B cell (primary cell): ENCODE results near the gene KATNAL2. TPM values are rescaled to one million over a fixed set of nuclear protein-coding genes. Genes with fewer than 3 reads are reported as not detected.

ENCODE experiments used
- ATAC-seq: fragments of 200-7000 bp; cut with Tn5 transposase; one replicate; pipeline ENCODE4 v1.10.0; 2021; ENCODE audit warnings: low read depth, mild to moderate bottlenecking, moderate number of reproducible peaks, moderate library complexity
- CTCF ChIA-PET: fragments of 350-600 bp; sonication (Branson Sonifier 250); formaldehyde crosslinking; loops from one replicate; lab custom pipeline; 2021; ENCODE audit warnings: antibody characterized with exemption, inconsistent platforms; lab: Charles Lee
- POLR2A ChIA-PET: fragments of 350-600 bp; sonication (Branson Sonifier 250); formaldehyde crosslinking; loops from one replicate; lab custom pipeline; 2021; ENCODE audit warnings: antibody characterized with exemption; lab: Charles Lee
- DNase-seq: peaks from one replicate; pipeline ENCODE4 v3.0.0; 2013
- H2AFZ ChIP-seq: 2 replicates; pipeline ENCODE4 v1.6.1; 2012; ENCODE audit warnings: mild to moderate bottlenecking, low read depth, low read length; ENCODE audit not compliant: insufficient read depth, poor library complexity, severe bottlenecking
- H3K27ac ChIP-seq, 2 donors: 1 replicate in 1 of 2; 2 replicates in 1 of 2; pipeline ENCODE4 v1.5.1; 2012 to 2013; ENCODE audit warnings: low read length in 2 of 2, mild to moderate bottlenecking in 2 of 2, moderate library complexity in 1 of 2
- H3K27me3 ChIP-seq, 4 experiments: fragments of 200-600 bp in 1 of 4; sonication (generic) in 1 of 4; replicated peaks in 1 of 4; 1 replicate in 2 of 4; 2 replicates in 2 of 4; pipeline versions ENCODE4 v1.6.1 to v1.7.0; 2013 to 2016; ENCODE audit warnings: low read length in 3 of 4, mild to moderate bottlenecking in 2 of 4, mixed read lengths in 1 of 4, moderate library complexity in 1 of 4; ENCODE audit not compliant: insufficient read depth in 4 of 4, control insufficient read depth in 3 of 4; ENCODE audit errors: control extremely low read depth in 1 of 4
- H3K36me3 ChIP-seq, 2 experiments: replicated peaks in 1 of 2; 1 replicate in 1 of 2; 2 replicates in 1 of 2; pipeline versions ENCODE4 v1.6.1 to v1.7.1; 2013; ENCODE audit warnings: low read length in 1 of 2; ENCODE audit not compliant: insufficient read depth in 2 of 2, control insufficient read depth in 1 of 2; ENCODE audit errors: control extremely low read depth in 1 of 2, extremely low read depth in 1 of 2
- H3K4me1 ChIP-seq, 2 donors: fragments of 200-600 bp in 1 of 2; sonication (generic) in 1 of 2; 1 replicate in 1 of 2; 2 replicates in 1 of 2; pipeline versions ENCODE4 v1.5.1 to v1.6.1; 2013 to 2017; ENCODE audit warnings: low read length in 2 of 2; ENCODE audit not compliant: control insufficient read depth in 2 of 2, insufficient read depth in 2 of 2
- H3K4me2 ChIP-seq: replicated peaks from 2 replicates; pipeline ENCODE3; 2012; ENCODE audit warnings: mild to moderate bottlenecking, low read depth, low read length; ENCODE audit not compliant: poor library complexity, severe bottlenecking
- H3K4me3 ChIP-seq, 5 experiments: fragments of 200-600 bp in 1 of 5; sonication (generic) in 1 of 5; 1 replicate in 3 of 5; 2 replicates in 2 of 5; pipeline versions ENCODE4 v1.5.1 to v1.7.0; 2011 to 2016; ENCODE audit warnings: low read length in 4 of 5, mild to moderate bottlenecking in 4 of 5, low read depth in 2 of 5, control low read depth in 1 of 5, moderate library complexity in 1 of 5; ENCODE audit not compliant: insufficient read depth in 1 of 5; ENCODE audit errors: control extremely low read depth in 1 of 5, extremely low read depth in 1 of 5
- H3K79me2 ChIP-seq: fragments of 200-600 bp; sonication (generic); one replicate; pipeline ENCODE4 v1.6.0; 2016; ENCODE audit warnings: low read length; ENCODE audit not compliant: control insufficient read depth, insufficient read depth
- H3K9ac ChIP-seq: fragments of 200-600 bp; sonication (generic); 2 replicates; pipeline ENCODE4 v1.6.1; 2017; ENCODE audit warnings: mild to moderate bottlenecking, low read length, moderate library complexity
- H3K9me3 ChIP-seq, 3 donors: one replicate each; pipeline versions ENCODE4 v1.6.1 to v1.7.1; 2013; ENCODE audit warnings: low read length in 2 of 3; ENCODE audit not compliant: control insufficient read depth in 2 of 3, insufficient read depth in 1 of 3; ENCODE audit errors: control extremely low read depth in 1 of 3
- H4K20me1 ChIP-seq: 2 replicates; pipeline ENCODE4 v1.6.0; 2012; ENCODE audit warnings: mild to moderate bottlenecking, low read length; ENCODE audit not compliant: insufficient read depth, control insufficient read depth, poor library complexity, severe bottlenecking
- H3K27ac Mint-ChIP-seq: one replicate; pipeline ENCODE4 v1.8.0; 2021; ENCODE audit warnings: mixed read lengths
- H3K27me3 Mint-ChIP-seq: one replicate; pipeline ENCODE4 v1.8.0; 2021; ENCODE audit warnings: mixed read lengths
- H3K4me1 Mint-ChIP-seq: one replicate; pipeline ENCODE4 v1.8.0; 2021; ENCODE audit warnings: mixed read lengths
- H3K4me3 Mint-ChIP-seq: one replicate; pipeline ENCODE4 v1.8.0; 2021; ENCODE audit warnings: mixed read lengths
- H3K9me3 Mint-ChIP-seq: one replicate; pipeline ENCODE4 v1.8.0; 2022; ENCODE audit warnings: mixed read lengths; ENCODE audit not compliant: insufficient read depth
- CTCF ChIP-seq: fragments of 200-600 bp; IDR thresholded peaks from one replicate; pipeline ENCODE4 v1.8.0; 2022; ENCODE audit warnings: antibody characterized with exemption, mild to moderate bottlenecking
- EZH2 ChIP-seq: IDR thresholded peaks from 2 replicates; pipeline ENCODE4 v1.6.1; 2012; ENCODE audit warnings: borderline replicate concordance, low read depth, mild to moderate bottlenecking, moderate library complexity, low read length; ENCODE audit not compliant: insufficient read depth, poor library complexity, severe bottlenecking
- WGBS: methylation state at CpG from one replicate; pipeline ENCODE4 v1.1.5; 2013; ENCODE audit warnings: missing lambda C conversion rate; ENCODE audit not compliant: insufficient coverage; 5-methylcytosine and 5-hydroxymethylcytosine counted together
- intact Hi-C: fragments of 100-400 bp; cut with micrococcal nuclease; formaldehyde crosslinking; loops from one replicate; pipeline ENCODE4 v1.10.0; 2022
- polyA plus RNA-seq: library from polyadenylated mRNA; depleted of rRNA; stranded (reverse); fragments of >200 nt; gene quantifications from 2 replicates; pipeline ENCODE4 v1.2.3, GENCODE V29; 2012
- total RNA-seq, 2 donors: library from RNA; stranded (reverse); fragments of 120-200 nt in 1 of 2; gene quantifications; 1 replicate in 1 of 2; 2 replicates in 1 of 2; pipeline versions ENCODE4 v1.2.3 to v1.2.4, GENCODE V29; 2013 to 2022

KATNAL2 gene
- total and polyA plus RNA-seq, 2 donors (not counting 1 experiment from before 2014, with no cell fraction given) = 1.3 to 3.1 TPM

GRCh38 chr18:46888965-46889364 is 28.4 kb upstream of the KATNAL2 start:
- H3K4me3 ChIP-seq = no peak overlapping the region
- ATAC-seq (no peak), DNase-seq (no peak)
- no peaks in the 10 kb centered on the region for H3K27me3 ChIP-seq
- ChIA-PET CTCF (no interaction called here), POLR2A (no interaction called here)
- no peaks in the 10 kb centered on the region for H4K20me1 ChIP-seq
- H3K27ac ChIP-seq = no peak overlapping the region
- Mint-ChIP-seq H3K27me3 (no peaks in the 10 kb centered on the region), H3K4me3 (no peak overlapping the region), H3K4me1 (peaks cover 16% of the 10 kb centered on the region), H3K9me3 (peaks cover 6% of the 10 kb centered on the region), H3K27ac (no peak overlapping the region)
- 100% methylated on average over 1 of the region's 1 CpG for WGBS
- no peak overlapping the region for H3K4me2 ChIP-seq
- H2AFZ ChIP-seq = no peak overlapping the region
- H3K9ac ChIP-seq = no peak overlapping the region
- peaks cover 4 to 29% of the 10 kb centered on the region in 2 experiments for H3K36me3 ChIP-seq
- TF ChIP-seq CTCF (no peak), EZH2 (no peak)
- H3K9me3 ChIP-seq = peaks cover 4 to 13% (median 6%) of the 10 kb centered on the region in 3 donors
- intact Hi-C loops = no loop called here
- H3K79me2 ChIP-seq = peaks cover 47% of the 10 kb centered on the region
- peaks cover 0 to 5% of the 10 kb centered on the region in 2 donors for H3K4me1 ChIP-seq

DNA sequence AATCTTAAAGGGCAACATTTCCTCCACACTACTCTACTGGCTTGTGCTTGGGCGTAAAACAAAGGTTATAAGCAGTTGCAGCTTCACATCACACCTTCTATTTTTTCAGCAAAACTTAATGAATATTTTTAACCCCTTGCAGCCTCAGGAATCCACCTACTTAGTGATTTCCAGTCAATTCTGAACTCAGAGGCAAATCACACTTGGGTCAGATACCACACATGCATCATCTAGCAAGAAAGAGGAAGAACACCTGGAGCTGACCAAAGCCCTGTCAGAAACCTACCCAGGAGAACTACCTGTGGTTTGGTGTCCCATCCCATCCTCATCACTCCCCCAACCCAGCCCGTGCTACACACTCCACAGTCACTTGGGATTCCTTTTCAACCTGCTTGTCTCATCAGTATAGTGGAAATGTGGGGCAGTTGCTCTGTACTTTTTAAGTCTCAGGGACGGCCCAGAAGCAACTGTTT is 25.6 kb upstream of the KATNAL2 start:
- H3K27me3 ChIP-seq = no peaks in the 10 kb centered on the region
- 70% methylated on average over 1 of the region's 3 CpGs for WGBS
- no peak overlapping the region for H3K9ac ChIP-seq
- Mint-ChIP-seq H3K4me1 (peaks cover 23% of the 10 kb centered on the region), H3K9me3 (peaks cover 6% of the 10 kb centered on the region), H3K27me3 (no peaks in the 10 kb centered on the region), H3K27ac (no peak overlapping the region), H3K4me3 (no peak overlapping the region)
- no peak for TF ChIP-seq CTCF
- no peak for TF ChIP-seq EZH2
- no peak overlapping the region for H3K27ac ChIP-seq
- ChIA-PET CTCF (no interaction called here), POLR2A (interaction anchor here (0.5 kb wide), 1 partner anchor 27 kb away, joined by 5 read pairs; no protein-coding TSS in a partner anchor)
- peaks cover 53% of the 10 kb centered on the region for H3K79me2 ChIP-seq
- ATAC-seq (no peak), DNase-seq (peak; percentile 12)
- peaks cover 4 to 33% of the 10 kb centered on the region in 2 experiments for H3K36me3 ChIP-seq
- H4K20me1 ChIP-seq = no peaks in the 10 kb centered on the region
- no peak overlapping the region for H3K4me3 ChIP-seq
- peaks cover 4 to 13% (median 6%) of the 10 kb centered on the region in 3 donors for H3K9me3 ChIP-seq
- no peak overlapping the region for H2AFZ ChIP-seq
- H3K4me2 ChIP-seq = no peak overlapping the region
- intact Hi-C loops = no loop called here
- H3K4me1 ChIP-seq = peaks cover 0 to 7% of the 10 kb centered on the region in 2 donors
